IPS DF 19.7 (cell line): ENCODE measurements around the gene COL5A1.

ENCODE experiments used
- DNase-seq: peaks from one replicate; pipeline ENCODE4 v3.0.0-alpha.2; 2013; ENCODE audit warnings: low read depth, low spot score

Gene COL5A1

DNA sequence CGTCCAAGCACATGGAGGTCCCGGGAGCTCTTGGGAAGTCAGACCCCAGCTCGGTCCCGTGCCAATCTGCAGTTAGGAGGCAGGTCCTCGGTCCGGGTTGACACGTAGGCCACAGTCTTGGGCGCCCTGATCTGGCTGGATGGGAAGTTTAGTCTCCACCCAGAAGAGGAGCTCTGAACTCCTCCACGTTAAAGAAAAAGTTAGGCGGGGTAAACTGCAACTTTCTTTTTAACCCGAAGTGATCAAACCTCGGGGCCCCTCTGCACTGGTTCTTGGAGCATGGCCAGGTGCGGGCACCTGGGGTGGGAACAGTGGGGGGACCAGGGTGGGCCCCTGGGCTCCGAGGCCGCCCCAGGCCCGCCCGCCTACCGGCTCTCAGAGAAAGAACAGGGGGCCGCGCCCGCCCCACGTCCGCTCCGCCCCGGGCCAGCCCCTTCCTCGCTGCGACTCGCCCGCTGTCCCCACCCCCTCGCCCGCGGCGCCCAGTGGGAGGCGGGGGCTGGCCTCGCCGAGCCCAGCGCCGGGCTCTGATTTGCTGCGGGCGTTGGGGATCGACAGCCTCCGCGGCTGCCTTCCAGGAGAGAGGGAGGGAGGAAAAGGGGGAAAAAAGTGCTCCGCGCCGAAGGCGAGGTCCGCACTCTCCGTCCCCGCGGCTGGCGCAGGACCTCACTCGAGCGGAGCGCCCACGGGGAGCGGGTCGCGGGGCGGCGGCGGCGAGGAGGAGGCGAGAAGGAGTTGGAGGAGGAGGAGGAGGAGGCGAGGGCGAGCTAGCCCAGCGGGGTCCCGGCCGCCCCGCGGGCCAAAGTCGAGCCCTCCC is at the start of gene COL5A1:
TSS of gene COL5A1 (plus strand) at position 631 of the 817 bp plus-strand sequence. CDS start 385 bp downstream, outside the sequence.
- peak; percentile 73 for DNase-seq

DNA sequence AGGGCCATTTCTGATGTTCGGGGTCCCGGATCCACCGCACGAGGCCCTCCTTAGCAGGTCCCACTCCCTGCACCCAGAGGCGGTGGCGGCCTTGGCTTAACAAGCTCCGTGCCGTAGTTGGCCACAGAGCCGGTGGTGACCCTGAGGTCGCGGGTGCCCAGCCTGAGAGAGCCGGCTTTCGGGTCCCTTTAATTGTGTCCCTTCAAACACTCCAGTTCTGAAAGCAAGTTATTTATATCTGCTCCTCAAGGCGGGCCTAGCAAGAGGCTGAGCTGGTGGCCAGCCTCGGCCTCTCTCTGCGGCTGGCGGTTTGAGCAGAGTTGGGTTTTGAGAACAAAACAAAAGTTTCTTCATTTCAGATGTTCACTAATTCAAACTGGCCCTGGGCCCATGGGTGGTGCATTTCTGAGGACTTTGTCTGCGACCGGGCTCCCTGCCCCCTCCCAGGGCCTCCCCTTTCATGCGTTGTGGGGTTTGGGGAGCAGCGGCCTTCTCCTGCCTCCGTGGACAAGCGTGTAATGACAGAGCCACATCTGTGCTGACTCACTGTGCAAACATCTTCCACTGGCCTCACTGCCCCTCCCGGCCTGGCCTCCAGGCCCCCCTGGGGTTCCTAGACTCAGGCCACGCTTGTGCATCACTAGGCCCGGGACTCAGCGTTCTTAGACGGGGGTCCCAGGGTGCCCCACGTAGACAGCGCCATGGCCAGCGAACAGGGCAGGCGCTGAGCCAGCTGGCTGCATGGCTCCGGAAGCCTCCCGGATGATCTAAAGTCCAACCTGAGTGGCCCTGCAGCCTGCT is 49.4 kb upstream of the COL5A1 start:
- DNase-seq: no peak

DNA sequence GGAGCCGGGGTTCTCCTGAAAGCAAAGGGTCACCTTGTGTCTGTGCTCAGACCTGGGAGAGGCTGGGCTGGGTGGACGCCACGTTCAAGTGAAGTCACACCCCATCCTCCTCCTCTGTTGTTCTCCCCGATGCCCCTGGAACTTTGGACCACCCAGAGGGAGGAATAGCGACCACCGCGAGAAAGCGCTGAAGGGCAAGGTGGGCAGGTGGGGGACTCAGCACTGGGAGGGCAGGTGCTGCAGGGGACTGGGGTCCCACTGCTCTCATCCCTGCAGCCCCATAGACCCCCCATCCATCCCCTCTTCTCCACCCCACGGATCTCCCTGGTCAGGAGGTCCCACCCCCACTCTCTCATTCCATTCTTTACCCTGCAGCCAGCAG is 48.8 kb upstream of the COL5A1 start:
- DNase-seq: no peak

DNA sequence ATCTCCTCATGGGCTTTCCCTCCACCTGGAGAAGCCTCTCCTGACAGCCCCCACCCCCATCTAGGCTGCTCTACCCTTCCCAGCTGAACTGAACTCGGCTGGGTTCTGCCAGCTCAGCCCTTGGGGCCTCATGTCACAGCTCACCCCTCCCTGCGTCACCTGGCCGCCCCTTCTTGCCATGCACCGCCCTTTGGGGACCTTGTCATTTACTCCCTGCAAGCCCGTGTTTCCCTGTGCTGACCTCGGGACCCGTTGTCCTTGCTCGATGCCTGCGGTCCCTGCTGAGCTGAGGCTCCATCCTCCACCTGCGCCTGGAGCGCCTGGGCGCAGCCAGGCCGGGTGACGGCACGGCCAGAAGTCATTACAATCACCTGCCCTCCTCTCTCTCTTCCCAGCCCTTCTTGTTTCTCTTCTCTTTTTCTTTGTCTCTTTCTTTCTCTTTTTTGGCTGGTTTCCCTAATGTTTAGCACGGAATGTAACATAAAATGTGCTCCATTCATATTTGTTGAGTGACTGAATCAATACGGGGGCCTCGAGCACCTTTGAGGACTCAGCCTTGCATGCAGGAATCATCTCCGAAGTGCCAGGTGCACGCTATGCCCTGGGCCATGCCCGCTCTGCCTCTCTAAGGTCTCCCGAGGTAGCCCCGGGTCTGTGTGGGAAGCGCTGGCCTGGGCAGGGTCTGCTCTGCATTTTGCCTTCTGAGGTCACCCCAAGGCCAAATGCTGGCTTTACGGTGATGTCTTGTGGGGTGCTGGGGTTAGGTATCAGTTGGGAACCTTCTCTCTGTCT is 48.1 kb upstream of the COL5A1 start:
- no peak for DNase-seq

DNA sequence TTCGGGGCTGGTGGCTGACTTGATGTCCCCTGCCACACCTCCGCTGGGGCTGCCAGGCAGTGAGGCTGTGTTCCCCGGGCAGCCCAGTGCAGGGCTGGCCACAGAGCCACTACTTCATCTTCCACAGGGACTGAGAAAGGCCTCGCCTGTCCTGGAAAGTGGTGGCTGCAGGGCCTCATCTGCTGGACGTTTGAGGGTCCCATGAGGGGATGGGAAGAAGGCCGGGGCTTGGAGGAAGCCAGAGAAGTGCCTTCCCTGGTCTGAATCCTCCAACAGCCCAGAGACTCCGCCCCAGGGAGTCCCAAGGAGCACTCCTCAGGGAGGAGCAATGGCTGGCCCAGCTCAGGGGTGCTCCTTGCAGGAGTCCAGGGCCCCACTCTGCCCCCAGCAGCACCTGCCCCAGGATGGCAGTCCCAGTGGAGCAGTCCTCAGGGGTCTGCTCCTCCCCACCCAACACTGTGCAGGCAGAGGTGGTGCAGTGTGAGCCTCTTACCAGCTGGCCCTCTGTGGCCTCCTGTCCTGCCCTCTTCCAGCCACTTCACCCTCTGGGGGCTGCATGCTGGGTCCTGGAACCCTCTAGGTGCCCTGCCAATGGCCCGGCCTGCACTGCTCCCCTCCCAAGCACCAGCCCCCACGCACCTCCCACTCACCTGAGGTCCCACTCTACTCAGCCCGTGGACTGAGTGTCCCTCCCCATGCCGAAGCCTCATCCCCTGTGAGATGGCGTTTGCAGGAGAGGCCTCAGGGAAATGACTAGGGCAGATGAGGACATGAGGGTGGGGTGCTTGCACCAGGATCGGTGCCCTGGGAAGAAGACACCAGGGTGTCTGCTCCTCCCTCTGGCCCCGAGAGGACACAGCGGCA is 47.3 kb upstream of the COL5A1 start:
- DNase-seq: no peak

DNA sequence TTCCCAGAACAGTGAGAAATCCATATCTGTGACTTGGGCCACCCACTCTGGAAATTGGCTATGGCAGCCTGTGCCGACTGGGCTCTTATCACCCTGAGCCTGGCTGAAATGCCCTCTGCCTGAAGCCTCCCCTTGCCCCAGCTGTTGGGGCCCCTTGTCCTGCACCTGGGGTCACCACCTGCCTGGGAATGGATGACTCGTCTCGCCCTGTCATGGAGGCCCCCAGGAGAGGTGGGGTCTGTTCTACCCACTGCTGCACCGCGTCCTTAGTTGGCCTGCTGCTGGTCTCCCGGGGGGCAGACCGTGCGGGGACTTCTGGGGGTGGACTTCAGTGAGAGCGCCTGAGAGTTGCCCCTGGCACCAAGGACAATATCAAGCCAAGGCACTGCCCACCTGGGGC is 46.6 kb upstream of the COL5A1 start:
- DNase-seq: no peak

DNA sequence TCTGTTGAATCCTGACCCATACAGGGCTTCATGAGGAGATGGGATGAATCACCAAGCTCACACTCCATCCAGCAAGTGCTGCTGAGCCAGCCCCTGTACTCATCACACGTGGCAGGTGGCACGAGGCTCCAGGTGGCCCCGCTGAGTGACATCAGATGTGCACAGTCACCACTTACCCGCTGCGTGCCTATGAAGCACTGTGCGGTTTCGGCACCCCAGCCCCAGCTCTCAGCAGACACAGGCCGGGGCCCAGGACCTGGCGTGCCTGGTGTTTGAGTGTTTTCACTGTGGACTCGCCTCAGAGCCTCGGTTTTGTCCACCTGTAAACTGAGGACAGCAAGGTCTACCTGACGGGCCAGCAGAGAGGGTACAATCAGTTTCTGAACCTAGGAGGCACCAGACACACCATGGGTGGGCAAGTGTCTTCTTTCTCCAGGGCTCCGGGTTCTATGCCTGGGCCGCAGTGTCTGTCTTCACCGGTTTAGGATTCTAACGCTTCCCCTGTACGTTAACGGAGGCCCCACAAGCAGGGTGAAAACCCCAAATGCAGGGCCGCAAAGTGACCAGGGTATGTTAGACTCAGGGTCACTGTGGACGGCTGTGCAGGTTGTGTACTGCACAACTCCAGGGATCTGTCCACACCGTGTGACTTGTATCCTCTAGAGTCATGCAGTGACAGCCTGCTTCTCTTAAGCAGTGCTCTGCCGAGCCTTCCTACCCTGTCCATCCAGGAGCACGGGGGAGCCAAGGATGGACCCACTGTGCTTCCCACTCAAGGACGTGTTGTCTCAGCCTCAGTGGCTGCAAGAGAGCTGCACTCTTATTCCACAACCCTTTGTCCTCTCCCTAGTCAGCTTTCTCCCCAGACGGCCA is 44.3 kb upstream of the COL5A1 start:
- no peak for DNase-seq

DNA sequence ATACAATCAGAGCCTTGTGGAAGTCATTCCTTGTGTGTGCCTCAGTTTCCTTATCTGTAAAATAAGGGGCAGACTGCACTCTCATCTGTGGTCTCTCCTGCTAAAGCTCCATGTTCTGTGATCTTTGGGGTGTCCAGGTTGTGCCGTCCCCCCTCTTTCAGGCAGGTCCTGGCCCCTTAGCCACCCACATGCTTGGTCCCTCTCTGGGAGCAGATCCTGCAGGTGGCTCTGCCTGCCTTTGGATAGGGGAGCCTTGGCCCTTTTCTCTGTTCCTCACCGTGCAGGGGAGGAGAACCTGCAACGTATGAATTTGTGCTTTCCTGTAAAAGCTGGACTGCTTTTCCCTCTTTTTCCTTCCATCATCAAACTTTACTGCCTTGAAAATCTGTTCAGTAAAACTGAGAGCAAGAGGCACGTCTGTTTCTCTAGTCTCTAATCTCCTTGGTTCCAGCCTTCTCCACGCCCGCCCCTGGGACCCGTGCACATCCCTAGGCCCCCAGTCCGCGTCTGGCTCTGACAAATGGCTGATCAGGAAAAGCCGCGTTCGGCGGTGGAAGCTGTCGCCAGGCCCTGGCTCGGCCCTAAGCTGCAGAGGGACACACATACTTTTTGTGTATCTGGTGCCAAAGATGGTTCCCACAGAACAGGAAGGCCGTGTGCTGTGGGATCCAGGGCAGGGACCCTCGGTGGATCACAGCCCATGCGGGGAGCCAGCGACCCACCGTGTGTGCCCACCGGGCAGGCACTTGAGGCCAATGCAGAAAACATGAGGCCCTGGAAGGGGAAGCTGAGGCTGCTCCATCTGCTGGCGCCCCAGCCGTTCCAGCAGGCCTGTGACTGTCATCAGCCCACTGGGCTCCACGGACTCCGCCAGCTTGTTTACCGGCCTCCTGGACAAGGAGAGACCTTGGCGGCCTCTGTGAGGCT is 43.4 kb upstream of the COL5A1 start:
- DNase-seq: no peak

DNA sequence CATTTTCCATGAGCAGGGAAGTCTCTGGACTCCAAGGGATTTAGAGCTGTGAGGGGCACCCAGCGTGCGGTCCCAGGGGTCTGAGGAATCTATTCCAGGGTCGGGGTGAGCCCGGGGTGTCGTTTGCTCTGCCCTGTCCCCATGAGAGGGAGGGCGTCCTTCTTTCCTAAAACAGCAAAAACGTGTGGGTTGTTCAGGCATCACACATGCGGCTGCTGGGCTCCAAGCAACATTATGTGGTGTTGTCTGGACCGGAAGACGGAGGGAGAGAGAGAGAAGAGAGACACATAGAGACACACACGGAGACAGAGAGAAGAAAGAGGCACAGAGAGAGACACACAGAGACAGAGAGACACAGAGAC is 42.7 kb upstream of the COL5A1 start:
- no peak for DNase-seq

DNA sequence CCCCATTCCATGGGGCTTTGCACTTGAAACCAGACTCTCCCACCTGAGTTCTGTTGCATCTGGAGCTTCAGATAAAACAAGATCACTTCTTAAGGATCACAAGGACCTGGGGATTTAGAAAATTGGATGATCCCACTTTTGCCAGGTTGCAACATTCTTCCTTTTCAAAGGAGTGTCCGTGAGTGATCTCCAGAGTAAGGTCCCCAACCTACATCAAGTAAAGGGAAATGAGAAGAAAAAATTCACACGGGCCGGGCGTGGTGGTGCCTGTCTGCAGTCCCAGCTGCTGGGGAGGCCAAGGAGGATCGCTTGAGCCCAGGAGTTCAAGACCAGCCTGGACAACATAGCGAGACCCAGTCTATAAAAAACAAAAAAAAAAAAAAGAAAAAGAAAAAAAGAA is 41.2 kb upstream of the COL5A1 start:
- DNase-seq: no peak

DNA sequence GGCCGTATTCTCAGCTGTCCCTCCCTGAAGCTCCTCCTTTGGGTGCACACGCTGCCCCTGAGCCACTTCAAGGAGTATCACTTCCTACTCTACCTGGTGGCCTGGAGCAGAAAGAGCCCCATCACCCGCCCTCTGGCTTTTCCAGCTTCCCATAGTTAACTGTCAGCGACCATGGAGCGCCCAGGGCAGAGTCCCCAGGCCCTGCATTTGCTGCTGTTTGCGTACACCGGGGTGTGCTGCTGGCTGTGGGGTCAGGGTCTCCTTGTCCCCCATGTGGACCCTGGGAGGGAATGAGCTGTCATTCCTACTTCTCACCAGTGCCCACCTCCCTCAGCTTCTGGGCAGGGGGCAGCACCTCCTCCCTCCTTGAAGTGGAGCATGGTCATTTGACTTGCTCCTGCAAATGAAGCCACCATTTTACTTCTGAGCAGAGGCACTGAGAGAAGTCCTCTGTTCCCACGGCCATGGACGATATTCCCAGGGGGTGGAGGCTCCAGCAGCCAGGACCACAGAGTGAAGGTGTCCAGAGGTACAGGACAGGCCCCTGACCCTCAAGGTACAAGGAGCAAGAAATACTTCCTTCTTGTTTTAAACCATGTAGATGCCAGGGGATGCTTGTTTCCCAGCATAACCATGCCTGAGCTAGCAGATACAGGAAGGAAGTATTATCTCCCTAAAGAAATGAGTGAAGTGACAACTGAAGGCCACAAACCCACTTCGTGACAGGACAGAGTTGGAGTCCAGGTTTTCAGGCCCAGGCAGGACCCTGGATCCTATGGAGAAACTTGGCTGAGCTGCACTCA is 40.6 kb upstream of the COL5A1 start:
- no peak for DNase-seq

DNA sequence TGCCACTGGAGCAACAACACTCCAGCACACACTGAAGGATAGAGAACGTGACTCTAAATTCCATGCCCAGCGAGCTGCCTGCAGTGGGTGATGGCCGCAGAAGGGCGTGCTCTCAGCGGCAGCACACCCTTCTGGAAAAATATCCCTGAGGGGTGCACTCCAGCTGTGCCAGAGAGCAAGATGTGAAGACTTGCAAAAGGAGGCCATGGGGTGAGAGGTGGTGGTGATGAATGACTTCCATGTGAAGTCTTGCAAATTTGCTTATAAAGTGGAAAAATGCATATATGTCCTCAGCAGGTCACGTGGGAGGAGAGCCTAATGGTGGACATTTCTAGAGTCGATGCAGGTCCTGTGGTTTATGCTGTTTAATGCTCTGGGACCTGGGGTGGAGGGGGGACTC is 39.8 kb upstream of the COL5A1 start:
- DNase-seq: no peak

DNA sequence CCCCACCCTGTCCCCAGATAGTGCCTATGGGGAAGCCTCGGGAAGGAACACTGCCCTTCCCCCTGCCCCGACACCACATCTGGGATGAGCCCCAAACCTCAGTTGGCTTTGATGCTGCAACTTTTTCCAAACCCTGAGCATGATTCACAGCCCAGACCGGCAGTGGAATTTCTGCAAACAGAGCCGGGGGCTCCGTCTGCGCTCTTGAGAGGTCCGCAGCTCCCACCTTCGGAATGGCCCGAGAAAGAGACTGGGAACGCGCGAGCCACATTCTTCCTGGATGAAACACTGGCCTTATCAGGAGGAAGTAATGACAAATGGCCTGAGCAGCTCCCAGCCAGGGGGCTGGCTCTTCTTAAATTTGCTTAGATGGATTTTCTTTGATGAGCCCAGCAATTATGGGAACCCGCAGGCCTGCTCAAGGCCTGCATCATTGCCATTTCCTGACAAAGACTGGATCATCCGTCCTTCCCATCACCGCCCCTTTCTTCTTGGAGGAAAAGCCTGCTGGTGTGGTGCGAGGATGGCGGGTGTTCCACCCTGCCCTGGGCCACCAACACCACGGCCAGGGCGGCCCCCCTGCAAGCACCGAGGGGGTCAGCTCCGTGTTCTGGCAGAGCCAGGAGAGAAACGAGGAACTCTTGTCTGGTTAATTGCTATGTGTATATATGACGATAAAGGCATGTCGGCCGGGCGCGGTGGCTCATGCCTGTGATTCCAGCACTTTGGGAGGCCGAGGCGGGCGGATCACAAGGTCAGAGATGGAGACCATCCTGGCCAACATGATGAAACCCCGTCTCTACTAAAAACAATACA is 38.8 kb upstream of the COL5A1 start:
- DNase-seq: no peak

DNA sequence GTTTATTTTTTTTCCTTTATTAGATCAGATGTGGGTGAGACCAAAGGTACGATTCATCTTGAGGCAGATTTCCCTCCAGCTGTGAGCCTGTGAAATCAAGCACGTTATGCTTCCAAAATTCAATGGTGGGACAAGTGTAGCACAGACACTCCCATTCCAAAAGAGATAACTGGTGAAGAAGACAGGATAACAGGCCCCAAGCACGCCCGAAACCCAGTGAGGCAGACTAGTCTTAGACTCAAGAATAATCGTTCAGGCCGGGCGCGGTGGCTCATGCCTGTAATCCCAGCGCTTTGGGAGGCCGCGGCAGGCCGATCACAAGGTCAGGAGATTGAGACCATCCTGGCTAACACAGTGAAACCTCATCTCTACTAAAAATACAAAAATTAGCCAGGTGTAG is 36.8 kb upstream of the COL5A1 start:
- DNase-seq: no peak

DNA sequence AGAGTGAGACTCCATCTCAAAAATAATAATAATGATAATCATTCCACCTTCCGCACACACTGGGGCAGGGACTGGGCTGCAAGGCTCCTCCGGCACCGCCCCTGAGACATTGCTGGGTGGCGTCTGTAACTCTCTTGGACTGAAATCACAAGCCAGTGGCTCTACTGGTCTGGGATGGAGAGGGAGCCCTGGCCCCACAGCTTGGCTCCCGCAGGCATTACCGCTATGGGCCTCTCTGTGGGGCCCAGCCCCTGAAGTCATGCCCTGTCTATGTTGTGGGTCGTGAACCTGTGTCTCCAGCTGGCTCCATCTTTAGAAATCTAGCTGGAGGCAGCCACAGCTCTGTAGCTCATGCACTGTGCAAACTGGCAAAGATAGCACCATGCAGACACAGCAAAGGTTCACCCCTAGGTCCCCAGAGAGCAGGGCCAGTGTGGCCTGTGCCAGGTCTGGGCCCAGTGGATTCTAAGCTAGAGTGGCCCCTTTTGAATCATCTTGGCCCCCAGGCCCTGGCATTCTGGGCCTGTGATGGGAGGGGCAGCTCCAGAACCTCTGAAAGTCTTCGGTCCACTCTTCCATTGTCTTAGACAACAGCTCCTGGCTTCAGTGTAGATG is 36.1 kb upstream of the COL5A1 start:
- no peak for DNase-seq

DNA sequence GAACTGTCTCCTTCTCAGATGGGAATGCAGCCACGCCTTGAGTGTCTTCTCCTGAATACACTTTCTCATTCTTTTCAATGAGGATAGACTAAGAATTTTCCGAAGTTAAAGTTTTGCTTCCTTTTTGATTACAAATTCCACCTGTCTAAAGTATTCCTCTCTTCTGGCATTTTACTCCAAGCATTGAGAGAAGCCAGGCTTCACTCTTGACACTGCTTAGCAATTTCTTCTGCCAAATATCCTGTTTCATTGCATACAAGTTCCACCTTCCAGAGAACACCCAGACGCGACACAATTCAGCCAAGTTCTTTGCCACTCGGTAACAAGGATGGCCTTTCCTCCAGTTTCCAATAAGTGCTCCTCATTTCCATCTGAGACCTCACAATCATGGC is 35.6 kb upstream of the COL5A1 start:
- DNase-seq: no peak
